Neural cell (in vitro differentiated cells): ENCODE data around the gene CASZ1. TPM values are rescaled to one million over a fixed set of nuclear protein-coding genes. Genes with fewer than 3 reads are reported as not detected.

Experiments
- H2AFZ ChIP-seq: fragments of 200-600, 300-800 bp; sonication (generic), shearing (Covaris generic); 2 replicates; pipeline ENCODE4 v1.6.0; 2014; ENCODE audit warnings: low read depth, mild to moderate bottlenecking, antibody characterized with exemption, low read length, moderate library complexity
- H3F3A ChIP-seq: fragments of 200-600 bp; shearing (Covaris generic); 2 replicates; pipeline ENCODE4 v1.6.1; 2016; ENCODE audit warnings: mild to moderate bottlenecking, moderate library complexity, mixed read lengths, antibody characterized with exemption, low read length; ENCODE audit not compliant: insufficient read depth, poor library complexity, severe bottlenecking
- H3K27ac ChIP-seq: fragments of 200-600, 300-800 bp; sonication (generic), shearing (Covaris generic); 2 replicates; pipeline ENCODE4 v1.5.1; 2014; ENCODE audit warnings: mild to moderate bottlenecking, low read length, moderate library complexity
- H3K27me3 ChIP-seq: fragments of 300-800, 200-600 bp; sonication (generic), shearing (Covaris generic); 2 replicates; pipeline ENCODE4 v1.6.0; 2014; ENCODE audit warnings: mild to moderate bottlenecking, low read depth, low read length, moderate library complexity; ENCODE audit not compliant: insufficient read depth
- H3K36me3 ChIP-seq: fragments of 300-800, 200-600 bp; sonication (generic), shearing (Covaris generic); 2 replicates; pipeline ENCODE4 v1.5.1; 2014; ENCODE audit warnings: mild to moderate bottlenecking, antibody characterized with exemption, low read length, moderate library complexity; ENCODE audit not compliant: insufficient read depth
- H3K4me2 ChIP-seq: fragments of 300-800, 200-600 bp; sonication (generic), shearing (Covaris generic); 2 replicates; pipeline ENCODE4 v1.6.0; 2014; ENCODE audit warnings: mild to moderate bottlenecking, low read length
- H3K4me3 ChIP-seq: fragments of 300-800, 200-600 bp; sonication (generic), shearing (Covaris generic); 2 replicates; pipeline ENCODE4 v1.5.1; 2014; ENCODE audit warnings: mild to moderate bottlenecking, low read length, moderate library complexity
- H3K79me2 ChIP-seq: fragments of 200-600 bp; shearing (Covaris generic); replicated peaks from 2 replicates; pipeline ENCODE4 v1.6.0; 2014; ENCODE audit warnings: mild to moderate bottlenecking, low read length, moderate library complexity; ENCODE audit not compliant: insufficient read depth
- H3K9ac ChIP-seq: fragments of 300-800, 200-600 bp; sonication (generic), shearing (Covaris generic); 2 replicates; pipeline ENCODE4 v1.6.1; 2016; ENCODE audit warnings: mild to moderate bottlenecking, low read length, mixed read lengths
- H3K9me2 ChIP-seq: fragments of 200-600 bp; shearing (Covaris generic); 2 replicates; pipeline ENCODE4 v1.6.1; 2016; ENCODE audit warnings: mild to moderate bottlenecking, low read length, mixed read lengths; ENCODE audit not compliant: insufficient read depth
- H3K9me3 ChIP-seq: fragments of 200-600, 300-800 bp; sonication (generic), shearing (Covaris generic); 2 replicates; pipeline ENCODE4 v1.6.1; 2016; ENCODE audit warnings: mild to moderate bottlenecking, mixed run types, low read length, moderate library complexity, mixed read lengths
- H4K20me1 ChIP-seq: fragments of 200-600 bp; shearing (Covaris generic); 2 replicates; pipeline ENCODE4 v1.6.1; 2016; ENCODE audit warnings: mild to moderate bottlenecking, mixed run types; ENCODE audit not compliant: insufficient read depth
- CTCF ChIP-seq: fragments of 450-650 bp; IDR thresholded peaks from 2 replicates; pipeline ENCODE4 v1.5.1; 2014; ENCODE audit warnings: antibody characterized with exemption, mild to moderate bottlenecking, moderate library complexity; ENCODE audit not compliant: poor library complexity, severe bottlenecking
- EP300 ChIP-seq: fragments of 450-650 bp; conservative IDR thresholded peaks from 2 replicates; pipeline ENCODE4 v1.6.1; 2014; ENCODE audit warnings: antibody characterized with exemption, mild to moderate bottlenecking, moderate library complexity; ENCODE audit not compliant: poor library complexity, severe bottlenecking
- EZH2 ChIP-seq: fragments of 200-600, 300-800 bp; shearing (Covaris generic), sonication (generic); IDR thresholded peaks from 2 replicates; pipeline ENCODE4 v1.6.1; 2014; ENCODE audit warnings: antibody characterized with exemption, low read length, borderline replicate concordance, mild to moderate bottlenecking; ENCODE audit not compliant: insufficient read depth, poor library complexity, severe bottlenecking
- MXI1 ChIP-seq: fragments of 450-650 bp; conservative IDR thresholded peaks from 2 replicates; pipeline ENCODE4 v1.6.1; 2014; ENCODE audit warnings: antibody characterized with exemption, mild to moderate bottlenecking; ENCODE audit not compliant: poor library complexity, severe bottlenecking
- POLR2AphosphoS5 ChIP-seq: IDR thresholded peaks from 2 replicates; pipeline ENCODE4 v1.6.1; 2012
- RAD21 ChIP-seq: fragments of 450-650 bp; conservative IDR thresholded peaks from 2 replicates; pipeline ENCODE4 v1.6.1; 2014; ENCODE audit warnings: antibody characterized with exemption, mild to moderate bottlenecking, moderate library complexity
- REST ChIP-seq: IDR thresholded peaks from 2 replicates; pipeline ENCODE4 v1.6.1; 2012; ENCODE audit warnings: borderline replicate concordance
- SMC3 ChIP-seq: fragments of 450-650 bp; conservative IDR thresholded peaks from 2 replicates; pipeline ENCODE4 v1.6.1; 2014; ENCODE audit warnings: antibody characterized with exemption, mild to moderate bottlenecking, moderate library complexity; ENCODE audit not compliant: poor library complexity
- TAF1 ChIP-seq: IDR thresholded peaks from 2 replicates; pipeline ENCODE4 v1.6.1; 2012; ENCODE audit warnings: low read depth
- polyA plus RNA-seq: library from polyadenylated mRNA; depleted of rRNA; stranded (reverse); fragments of >200 nt; gene quantifications from 2 replicates; pipeline ENCODE4 v1.2.3, GENCODE V29; 2014

CASZ1 gene
- polyA plus RNA-seq, 1 donor from 2014 or later, result 0.27 TPM

GRCh38 chr1:10751160-10751559 is 45.3 kb downstream of the CASZ1 start:
- Histone ChIP-seq H3K4me2 (no peak overlapping the region), H3K4me3 (no peak overlapping the region)
- TF ChIP-seq REST, result no peak
- no peak for TF ChIP-seq POLR2AphosphoS5
- no peak for TF ChIP-seq TAF1
- TF ChIP-seq EP300, result no peak
- no peak for TF ChIP-seq SMC3
- no peak for TF ChIP-seq CTCF
- TF ChIP-seq EZH2, result no peak
- no peak for TF ChIP-seq MXI1
- TF ChIP-seq RAD21, result no peak

GRCh38 chr1:10745886-10746455 is 50.5 kb downstream of the CASZ1 start:
- no peaks in the 10 kb centered on the region for H3K27me3 ChIP-seq
- no peak overlapping the region for H2AFZ ChIP-seq
- H4K20me1 ChIP-seq, result no peaks in the 10 kb centered on the region
- TF ChIP-seq SMC3 (no peak), POLR2AphosphoS5 (no peak), MXI1 (no peak), TAF1 (no peak), RAD21 (no peak), CTCF (no peak), REST (no peak)
- no peak overlapping the region for H3K9ac ChIP-seq
- no peaks in the 10 kb centered on the region for H3K9me2 ChIP-seq
- H3K4me3 ChIP-seq, result no peak overlapping the region
- H3K79me2 ChIP-seq, result no peaks in the 10 kb centered on the region
- H3K9me3 ChIP-seq, result no peaks in the 10 kb centered on the region
- H3K36me3 ChIP-seq, result no peaks in the 10 kb centered on the region
- H3K4me2 ChIP-seq, result no peak overlapping the region
- no peak overlapping the region for H3K27ac ChIP-seq
- H3F3A ChIP-seq, result no peaks in the 10 kb centered on the region

More at GRCh38 chr1:10751160-10751559, 45.3 kb downstream of the CASZ1 start:
- H3K27me3 ChIP-seq, result no peaks in the 10 kb centered on the region
- H3K9me2 ChIP-seq, result no peaks in the 10 kb centered on the region
- no peaks in the 10 kb centered on the region for H3K79me2 ChIP-seq
- H2AFZ ChIP-seq, result no peak overlapping the region
- H3K9ac ChIP-seq, result no peak overlapping the region
- H3K36me3 ChIP-seq, result no peaks in the 10 kb centered on the region
- H4K20me1 ChIP-seq, result no peaks in the 10 kb centered on the region
- H3F3A ChIP-seq, result no peaks in the 10 kb centered on the region
- H3K27ac ChIP-seq, result no peak overlapping the region
- H3K9me3 ChIP-seq, result no peaks in the 10 kb centered on the region
